SH-SY5Y (cell line): ENCODE measurements around the gene PDE4D.

Experiments used
- GATA2 ChIP-seq: IDR thresholded peaks from 2 replicates; pipeline ENCODE4 v1.6.1; 2011; ENCODE audit warnings: mild to moderate bottlenecking, low read depth, low read length
- GATA3 ChIP-seq: IDR thresholded peaks from 2 replicates; pipeline ENCODE4 v1.6.1; 2011; ENCODE audit warnings: low read depth, mild to moderate bottlenecking, low read length, moderate library complexity

DNA sequence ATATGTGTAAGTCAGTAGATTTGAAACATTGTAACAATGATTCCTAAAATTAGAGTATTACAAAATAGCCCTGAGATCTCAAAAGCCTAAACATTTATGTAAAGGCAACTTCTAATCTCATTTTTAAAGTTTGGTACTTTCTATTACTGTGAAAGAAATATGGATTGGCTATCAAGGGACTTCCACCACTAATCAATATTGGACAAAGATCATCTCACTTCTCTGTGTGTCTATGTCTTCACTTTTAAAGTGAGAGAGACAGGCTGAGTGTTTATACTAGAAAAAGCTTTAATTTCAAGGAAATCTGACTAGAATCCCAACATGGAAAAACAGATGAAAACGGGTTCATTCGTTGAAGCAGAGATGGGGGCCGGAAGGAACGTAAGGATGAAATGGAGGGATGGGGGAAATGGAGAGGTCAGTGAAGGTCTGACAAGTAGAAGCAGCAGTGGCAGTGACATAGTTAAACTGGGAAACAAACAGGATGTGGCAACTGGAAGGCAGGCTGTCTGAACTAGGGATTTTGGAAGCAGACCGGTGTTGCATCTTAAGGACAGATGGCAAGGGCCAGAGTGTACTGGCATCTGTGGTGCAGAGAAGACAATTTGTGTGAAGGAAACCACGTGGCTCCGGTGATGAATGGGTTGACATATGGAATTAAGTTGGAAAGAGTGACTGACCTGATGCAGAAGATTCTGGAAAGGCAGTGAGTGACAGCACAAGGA, 60.8 kb downstream of the PDE4D start:
- TF ChIP-seq GATA2, result no peak
- TF ChIP-seq GATA3, result no peak
